ENCODE measurements around the gene OBP2B. TPM values are rescaled to one million over a fixed set of nuclear protein-coding genes. Genes with fewer than 3 reads are reported as not detected.
"Not testable (repeated sequence)": the region's sequence is repeated elsewhere in the genome, so short reads cannot be mapped to it uniquely, and the experiment has no call there.

OBP2B gene, protein sequence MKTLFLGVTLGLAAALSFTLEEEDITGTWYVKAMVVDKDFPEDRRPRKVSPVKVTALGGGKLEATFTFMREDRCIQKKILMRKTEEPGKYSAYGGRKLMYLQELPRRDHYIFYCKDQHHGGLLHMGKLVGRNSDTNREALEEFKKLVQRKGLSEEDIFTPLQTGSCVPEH
- total RNA-seq, result not detected
- long read RNA-seq, result 0 reads

DNA sequence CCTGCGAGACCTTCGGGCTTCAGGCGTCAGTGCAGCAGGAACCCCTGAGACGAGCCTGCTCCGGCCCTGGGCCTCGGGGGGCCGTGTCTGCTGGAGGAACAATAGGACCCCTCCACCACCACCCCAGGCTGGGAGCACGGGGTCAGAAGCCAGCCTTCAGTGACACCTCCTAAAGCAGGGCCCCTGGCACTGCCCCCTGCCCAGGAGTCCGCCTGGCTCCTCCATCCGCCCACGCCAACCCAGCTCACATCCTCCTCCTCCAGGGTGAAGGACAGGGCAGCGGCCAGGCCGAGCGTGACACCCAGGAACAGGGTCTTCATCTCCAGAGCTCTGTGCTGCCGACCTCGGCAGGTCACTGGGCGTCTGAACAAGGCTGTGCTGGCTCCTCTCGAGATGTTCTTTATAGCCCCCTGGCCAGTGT is at the start of gene OBP2B:
Gene OBP2B (minus strand): TSS at position 371 of the 421 bp plus-strand sequence. CDS start 51 bp downstream, at position 320.
- DNase-seq; ATAC-seq; intact Hi-C loops (cut with DNase I): not testable (repeated sequence)

DNA sequence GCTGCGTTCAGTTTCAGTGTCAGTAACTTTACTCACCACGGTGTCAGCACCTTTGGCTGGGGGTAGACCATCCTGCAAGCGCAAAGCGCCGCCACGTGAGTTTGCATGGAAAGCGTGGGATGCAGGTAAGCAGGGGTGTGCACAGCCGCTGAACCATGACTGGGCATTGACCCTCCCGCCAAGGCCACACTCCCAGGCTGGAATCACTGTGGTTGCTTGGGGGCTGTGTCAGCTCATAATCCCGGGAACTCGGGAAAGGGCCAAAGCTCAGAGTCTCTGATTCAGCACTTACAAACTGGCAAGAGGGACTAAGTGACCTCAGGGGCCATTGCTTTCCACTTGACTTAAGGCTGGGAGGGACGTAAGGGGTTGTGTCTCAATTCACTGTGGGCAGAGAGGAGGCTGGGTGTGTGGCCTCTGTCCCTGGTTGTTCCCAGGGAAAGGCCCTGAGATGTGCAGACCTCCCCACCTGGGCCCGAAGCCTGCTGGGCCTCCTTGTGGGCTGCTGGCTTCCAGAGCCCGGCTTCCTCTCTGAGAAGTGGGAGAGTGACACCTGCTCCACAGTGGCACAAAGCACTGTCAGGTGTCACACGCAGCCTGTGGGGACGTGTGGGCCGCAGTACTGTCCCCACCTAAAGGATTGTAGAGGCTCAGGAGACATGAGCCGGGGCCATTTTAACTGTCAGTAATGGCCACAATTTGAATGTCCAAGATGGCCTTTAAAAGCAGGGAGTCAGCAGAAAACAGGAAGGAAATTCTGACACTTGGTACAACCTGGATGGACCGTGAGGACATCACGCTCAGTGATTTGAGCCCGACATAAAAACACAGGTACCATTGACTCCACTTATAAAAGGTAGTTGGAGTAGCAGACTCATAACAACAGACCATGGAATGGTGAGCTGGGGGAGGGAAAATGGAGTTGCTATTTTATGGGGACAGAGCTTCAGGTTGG is 49.3 kb upstream of the OBP2B start:
- H3K4me1 ChIP-seq, result peaks cover 9% of the 10 kb centered on the region
- ATAC-seq, result peak in 1 of 2 donors; percentile 20
- no peak for DNase-seq
- no peaks in the 10 kb centered on the region for H3K9me3 ChIP-seq
- TF ChIP-seq, protein P1, sequence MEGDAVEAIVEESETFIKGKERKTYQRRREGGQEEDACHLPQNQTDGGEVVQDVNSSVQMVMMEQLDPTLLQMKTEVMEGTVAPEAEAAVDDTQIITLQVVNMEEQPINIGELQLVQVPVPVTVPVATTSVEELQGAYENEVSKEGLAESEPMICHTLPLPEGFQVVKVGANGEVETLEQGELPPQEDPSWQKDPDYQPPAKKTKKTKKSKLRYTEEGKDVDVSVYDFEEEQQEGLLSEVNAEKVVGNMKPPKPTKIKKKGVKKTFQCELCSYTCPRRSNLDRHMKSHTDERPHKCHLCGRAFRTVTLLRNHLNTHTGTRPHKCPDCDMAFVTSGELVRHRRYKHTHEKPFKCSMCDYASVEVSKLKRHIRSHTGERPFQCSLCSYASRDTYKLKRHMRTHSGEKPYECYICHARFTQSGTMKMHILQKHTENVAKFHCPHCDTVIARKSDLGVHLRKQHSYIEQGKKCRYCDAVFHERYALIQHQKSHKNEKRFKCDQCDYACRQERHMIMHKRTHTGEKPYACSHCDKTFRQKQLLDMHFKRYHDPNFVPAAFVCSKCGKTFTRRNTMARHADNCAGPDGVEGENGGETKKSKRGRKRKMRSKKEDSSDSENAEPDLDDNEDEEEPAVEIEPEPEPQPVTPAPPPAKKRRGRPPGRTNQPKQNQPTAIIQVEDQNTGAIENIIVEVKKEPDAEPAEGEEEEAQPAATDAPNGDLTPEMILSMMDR (IDR thresholded peaks at IDR 0.05), result no peak
- H3K27ac ChIP-seq, result peak overlapping the region; percentile 11
- intact Hi-C loops (cut with DNase I), result no loop called here
- no peaks in the 10 kb centered on the region for H3K36me3 ChIP-seq
- H3K4me3 ChIP-seq, result no peak overlapping the region
- no peaks in the 10 kb centered on the region for H3K27me3 ChIP-seq (ENCODE audit: low read depth)

More for the DNA sequence above, at the start of gene OBP2B:
- H3K27me3 ChIP-seq (ENCODE audit: low read depth); H3K4me1 ChIP-seq; H3K27ac ChIP-seq; H3K4me3 ChIP-seq; H3K36me3 ChIP-seq; H3K9me3 ChIP-seq: not testable (repeated sequence)

DNA sequence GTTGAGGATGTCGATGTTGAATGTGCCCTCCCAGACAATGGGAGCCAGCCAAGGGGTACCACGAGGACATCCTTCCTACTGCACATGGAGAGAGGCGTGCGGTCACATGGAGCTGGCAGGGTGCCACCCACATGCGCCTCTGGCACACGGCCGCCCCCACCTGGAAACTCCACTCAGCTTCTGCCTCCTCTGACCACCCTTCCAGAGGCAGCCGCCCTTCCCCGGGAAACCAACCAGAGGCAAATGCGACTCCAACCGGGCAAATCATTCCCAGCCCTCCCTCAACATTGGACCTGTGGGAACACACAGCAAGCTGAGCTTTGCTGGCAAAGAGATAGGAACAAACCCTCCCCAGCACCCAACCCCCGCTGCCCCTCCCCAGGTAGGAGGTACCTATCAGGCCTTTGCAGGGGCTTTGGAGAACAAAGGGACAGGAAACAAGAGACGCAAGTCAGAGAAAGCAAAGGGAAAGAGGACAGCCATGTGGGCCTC is 48.5 kb upstream of the OBP2B start:
- intact Hi-C loops (cut with DNase I), result no loop called here
- H3K27ac ChIP-seq, result peak overlapping the region; percentile 41
- H3K27me3 ChIP-seq (ENCODE audit: low read depth), result no peaks in the 10 kb centered on the region
- TF ChIP-seq, protein P1 (IDR thresholded peaks at IDR 0.05), result no peak
- no peaks in the 10 kb centered on the region for H3K9me3 ChIP-seq
- ATAC-seq (no peak), DNase-seq (no peak)
- no peaks in the 10 kb centered on the region for H3K36me3 ChIP-seq
- no peak overlapping the region for H3K4me3 ChIP-seq
- H3K4me1 ChIP-seq, result peaks cover 16% of the 10 kb centered on the region

DNA sequence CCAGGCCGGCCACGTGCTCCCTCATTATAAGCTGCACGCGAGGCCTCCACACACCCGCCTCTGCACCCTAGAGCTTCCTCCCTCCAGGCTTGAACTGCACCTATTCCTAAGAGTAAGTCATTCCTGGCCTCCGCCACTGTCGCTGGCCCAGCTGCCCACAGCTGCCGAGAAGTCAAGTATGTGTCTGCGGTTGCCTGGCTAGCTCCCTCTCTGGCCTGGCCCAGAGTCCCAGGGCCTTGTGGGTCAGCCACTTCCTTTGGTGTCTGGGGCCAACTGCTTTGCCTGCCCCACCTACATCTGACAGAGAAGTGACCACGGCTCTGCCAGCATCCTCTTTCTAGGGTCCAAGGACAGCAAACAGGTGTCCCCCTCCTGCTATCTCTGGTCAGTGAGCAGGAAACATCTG is 47.6 kb upstream of the OBP2B start:
- Histone ChIP-seq H3K4me1 (peaks cover 20% of the 10 kb centered on the region), H3K4me3 (no peak overlapping the region), H3K36me3 (no peaks in the 10 kb centered on the region), H3K27me3 (ENCODE audit: low read depth) (no peaks in the 10 kb centered on the region), H3K27ac (no peak overlapping the region), H3K9me3 (no peaks in the 10 kb centered on the region)
- intact Hi-C loops (cut with DNase I), result no loop called here
- TF ChIP-seq, protein P1 (IDR thresholded peaks at IDR 0.05), result no peak
- ATAC-seq, result no peak
- DNase-seq, result no peak

DNA sequence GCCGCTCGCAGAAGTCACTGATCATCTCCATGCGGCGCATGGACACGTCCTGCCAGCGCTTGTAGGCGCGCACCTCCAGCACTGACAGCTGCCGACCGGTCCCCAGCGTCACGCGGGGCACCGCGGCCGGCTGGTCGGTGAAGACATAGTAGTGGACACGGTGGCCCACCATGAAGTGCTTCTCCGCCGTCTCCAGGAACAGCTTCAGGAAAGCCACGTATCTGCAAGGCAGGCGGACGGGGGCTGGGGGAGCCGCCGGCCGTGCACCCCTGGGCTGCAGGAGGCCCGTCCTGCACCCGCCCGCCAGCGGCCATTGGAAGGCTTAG is 47.0 kb upstream of the OBP2B start:
- intact Hi-C loops (cut with DNase I), result no loop called here
- Histone ChIP-seq H3K4me3 (no peak overlapping the region), H3K4me1 (peaks cover 20% of the 10 kb centered on the region), H3K27me3 (ENCODE audit: low read depth) (no peaks in the 10 kb centered on the region), H3K9me3 (no peaks in the 10 kb centered on the region), H3K27ac (no peak overlapping the region), H3K36me3 (no peaks in the 10 kb centered on the region)
- no peak for ATAC-seq
- TF ChIP-seq, protein P1 (IDR thresholded peaks at IDR 0.05), result no peak
- no peak for DNase-seq

Measured in lower lobe of right lung (tissue), 2 donors.